Muscle layer of colon (tissue), 2 donors: ENCODE results near the gene NFIX.

ENCODE experiments used
- H3K27ac ChIP-seq: one replicate; pipeline ENCODE4 v1.7.0; 2013; ENCODE audit warnings: low read depth, mild to moderate bottlenecking, low read length, moderate library complexity
- H3K27me3 ChIP-seq, 2 donors: one replicate each; pipeline ENCODE4 v1.7.0; 2013; ENCODE audit warnings: low read length in 2 of 2, mild to moderate bottlenecking in 2 of 2; ENCODE audit not compliant: insufficient read depth in 2 of 2, control insufficient read depth in 1 of 2
- H3K36me3 ChIP-seq: one replicate; pipeline ENCODE4 v1.7.0; 2013; ENCODE audit warnings: mild to moderate bottlenecking, low read length; ENCODE audit not compliant: insufficient read depth
- H3K4me1 ChIP-seq: one replicate; pipeline ENCODE4 v1.7.0; 2013; ENCODE audit warnings: mild to moderate bottlenecking, low read length; ENCODE audit not compliant: insufficient read depth
- H3K4me3 ChIP-seq, 2 donors: one replicate each; pipeline ENCODE4 v1.7.0; 2013; ENCODE audit warnings: low read length in 2 of 2, low read depth in 1 of 2, mild to moderate bottlenecking in 1 of 2, moderate library complexity in 1 of 2
- H3K9ac ChIP-seq: one replicate; pipeline ENCODE4 v1.7.0; 2013; ENCODE audit warnings: low read length
- H3K9me3 ChIP-seq: one replicate; pipeline ENCODE4 v1.7.0; 2013; ENCODE audit warnings: mild to moderate bottlenecking, low read length
- donor health status: abdominal sarcoma.
- donor health status: Adenocarcinoma of cecum.

The NFIX gene

GRCh38 chr19:13038306-13039210 is 43.3 kb downstream of the NFIX start:
- H3K27ac ChIP-seq = peak overlapping the region; percentile 85
- H3K9ac ChIP-seq = peak overlapping the region; percentile 40
- no peaks in the 10 kb centered on the region for H3K27me3 ChIP-seq
- no peaks in the 10 kb centered on the region for H3K9me3 ChIP-seq
- no peaks in the 10 kb centered on the region for H3K36me3 ChIP-seq
- H3K4me3 ChIP-seq = no peak overlapping the region
- H3K4me1 ChIP-seq = peaks cover 91% of the 10 kb centered on the region

DNA sequence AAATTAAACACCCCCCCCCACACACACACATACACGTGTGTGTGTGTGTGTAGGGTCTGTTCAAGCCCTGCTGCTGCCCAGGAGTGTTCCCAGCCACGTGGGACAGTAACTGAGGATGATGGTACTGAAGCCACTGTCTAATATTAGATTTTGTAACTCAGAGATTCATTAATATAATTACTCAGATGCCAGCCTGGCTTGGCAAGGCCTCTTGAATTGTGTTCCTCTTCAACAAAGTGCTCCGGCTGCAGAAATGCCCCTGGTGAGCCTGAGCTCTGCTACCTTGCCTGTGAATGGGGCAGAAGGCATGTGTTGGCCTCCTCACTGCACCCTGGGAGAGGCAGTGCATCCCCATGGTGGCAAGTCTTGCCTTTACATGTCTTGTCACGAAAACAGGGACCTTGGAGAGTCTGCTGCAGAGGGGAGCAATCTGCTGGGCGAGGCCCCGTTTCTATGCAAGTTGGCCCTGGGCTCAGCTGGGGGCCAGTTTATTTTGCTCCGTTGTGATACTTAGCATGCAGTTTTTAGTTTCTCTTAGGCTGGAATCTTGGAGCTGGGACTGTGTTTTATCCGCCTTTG is 44.0 kb downstream of the NFIX start:
- Histone ChIP-seq H3K4me1 (peaks cover 91% of the 10 kb centered on the region), H3K27me3 (no peaks in the 10 kb centered on the region), H3K4me3 (peak overlapping the region in 1 of 2 donors; percentile 14), H3K27ac (peak overlapping the region; percentile 85), H3K9ac (no peak overlapping the region), H3K9me3 (no peaks in the 10 kb centered on the region), H3K36me3 (no peaks in the 10 kb centered on the region)

- H3K9ac ChIP-seq = peak overlapping the region; percentile 34
- peak overlapping the region in 1 of 2 donors; percentile 35 for H3K4me3 ChIP-seq
Observed at GRCh38 chr19:13040232-13040947, 45.1 kb downstream of the NFIX start.

DNA sequence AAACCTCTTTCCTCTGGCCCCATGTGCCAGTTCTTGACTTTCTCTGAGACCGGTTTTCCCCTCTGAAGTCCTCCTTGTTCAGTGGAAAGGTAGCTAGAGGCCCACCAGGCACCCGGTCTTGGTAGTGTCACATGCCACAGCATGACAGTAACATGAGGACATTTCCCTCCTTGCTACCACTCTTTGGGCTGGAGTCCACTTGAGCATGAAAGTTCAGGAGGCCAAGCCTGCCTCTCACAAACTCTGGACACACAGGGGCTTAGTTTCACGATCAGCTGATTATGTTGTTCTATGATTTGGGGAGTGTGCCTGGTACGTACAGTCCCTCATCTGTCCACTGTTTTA is 45.6 kb downstream of the NFIX start:
- H3K27me3 ChIP-seq = no peaks in the 10 kb centered on the region
- H3K4me3 ChIP-seq = peak overlapping the region in 1 of 2 donors; percentile 35
- no peaks in the 10 kb centered on the region for H3K9me3 ChIP-seq
- peaks cover 91% of the 10 kb centered on the region for H3K4me1 ChIP-seq
- peak overlapping the region; percentile 85 for H3K27ac ChIP-seq
- H3K36me3 ChIP-seq = no peaks in the 10 kb centered on the region
- H3K9ac ChIP-seq = no peak overlapping the region

More at GRCh38 chr19:13040232-13040947, 45.1 kb downstream of the NFIX start:
- Histone ChIP-seq H3K36me3 (no peaks in the 10 kb centered on the region), H3K27ac (peak overlapping the region; percentile 85), H3K27me3 (no peaks in the 10 kb centered on the region), H3K9me3 (no peaks in the 10 kb centered on the region), H3K4me1 (peaks cover 91% of the 10 kb centered on the region)

- no peaks in the 10 kb centered on the region for H3K27me3 ChIP-seq
- no peaks in the 10 kb centered on the region for H3K36me3 ChIP-seq
- no peak overlapping the region for H3K9ac ChIP-seq
- no peak overlapping the region for H3K4me3 ChIP-seq
- no peaks in the 10 kb centered on the region for H3K9me3 ChIP-seq
- H3K4me1 ChIP-seq = peaks cover 91% of the 10 kb centered on the region
- no peak overlapping the region for H3K27ac ChIP-seq
Observed at GRCh38 chr19:13042443-13043130, 47.3 kb downstream of the NFIX start.

DNA sequence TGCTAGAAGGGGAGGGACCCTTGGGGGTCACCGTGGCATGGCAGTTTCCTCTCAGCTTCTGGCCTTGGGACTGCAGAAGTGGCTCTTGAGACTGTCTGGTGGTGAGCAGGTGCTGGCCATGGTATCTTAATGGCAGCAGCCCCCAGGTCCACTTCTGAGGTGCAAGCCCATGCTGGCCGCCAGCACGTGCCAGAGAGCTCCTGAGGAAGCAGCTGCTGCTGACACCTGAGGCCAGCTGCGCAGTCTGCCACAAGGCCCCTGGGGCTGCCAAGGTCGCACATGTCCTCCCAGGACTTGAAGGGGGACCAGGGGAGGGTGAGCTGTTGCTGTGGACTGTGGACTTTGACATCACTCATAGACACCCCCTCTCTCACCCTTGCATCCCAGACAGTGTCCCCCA is 48.0 kb downstream of the NFIX start:
- H3K9me3 ChIP-seq = no peaks in the 10 kb centered on the region
- no peaks in the 10 kb centered on the region for H3K27me3 ChIP-seq
- no peaks in the 10 kb centered on the region for H3K36me3 ChIP-seq
- no peak overlapping the region for H3K27ac ChIP-seq
- no peak overlapping the region for H3K4me3 ChIP-seq
- peaks cover 91% of the 10 kb centered on the region for H3K4me1 ChIP-seq
- no peak overlapping the region for H3K9ac ChIP-seq

DNA sequence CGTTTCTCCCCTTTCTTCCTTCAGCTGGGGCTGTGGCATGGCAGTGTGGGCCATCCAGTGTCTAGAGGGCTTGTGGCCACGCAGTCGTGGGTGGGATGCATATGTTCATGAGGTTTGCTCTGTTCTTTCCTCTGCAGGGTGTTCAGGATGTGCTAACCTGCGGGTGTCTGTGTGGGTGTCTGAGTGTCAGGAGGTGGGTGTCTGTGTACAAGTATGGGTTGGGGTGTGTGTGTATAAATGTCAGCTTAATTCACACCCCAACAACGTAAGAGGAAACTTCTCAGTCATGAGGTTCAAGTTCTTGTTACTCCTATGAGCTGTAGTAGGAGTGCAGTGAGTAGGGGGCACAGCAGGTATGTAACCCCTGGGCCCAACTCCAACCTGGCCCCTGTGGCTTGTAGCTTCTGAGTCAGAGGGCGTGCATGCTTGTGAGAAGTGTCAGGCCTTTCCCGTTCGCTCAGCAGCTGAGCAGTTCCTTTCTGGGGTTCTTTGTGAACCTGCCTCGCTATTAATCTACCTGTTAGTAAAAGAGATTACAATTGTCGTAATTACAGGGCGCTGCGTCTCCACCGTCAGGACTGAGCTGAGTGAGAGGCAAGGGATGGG is 49.1 kb downstream of the NFIX start:
- Histone ChIP-seq H3K27ac (no peak overlapping the region), H3K9me3 (no peaks in the 10 kb centered on the region), H3K9ac (no peak overlapping the region), H3K4me1 (peaks cover 80% of the 10 kb centered on the region), H3K36me3 (no peaks in the 10 kb centered on the region), H3K27me3 (no peaks in the 10 kb centered on the region), H3K4me3 (no peak overlapping the region)

DNA sequence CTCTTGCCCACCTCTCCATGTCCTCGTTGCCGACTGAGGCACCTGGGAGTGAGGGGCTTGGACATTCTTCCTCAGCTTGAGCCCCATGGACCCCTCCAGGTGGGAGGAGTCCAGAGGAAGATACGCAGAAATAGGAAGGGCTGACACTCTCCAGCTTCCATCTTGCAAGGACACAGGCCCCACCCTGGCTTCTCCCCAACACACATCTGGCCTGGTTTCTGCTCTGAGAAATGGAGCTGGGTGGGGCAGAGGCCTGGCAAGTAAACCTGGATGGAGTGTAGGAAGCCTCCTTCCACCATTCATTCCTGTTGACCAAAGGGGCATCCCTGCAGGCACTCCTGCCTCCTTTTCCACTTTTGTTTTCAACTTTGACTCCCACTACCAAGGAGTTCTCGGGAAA is 50.5 kb downstream of the NFIX start:
- no peak overlapping the region for H3K9ac ChIP-seq
- no peaks in the 10 kb centered on the region for H3K9me3 ChIP-seq
- no peak overlapping the region for H3K4me3 ChIP-seq
- H3K36me3 ChIP-seq = no peaks in the 10 kb centered on the region
- no peaks in the 10 kb centered on the region for H3K27me3 ChIP-seq
- no peak overlapping the region for H3K27ac ChIP-seq
- H3K4me1 ChIP-seq = peaks cover 77% of the 10 kb centered on the region

DNA sequence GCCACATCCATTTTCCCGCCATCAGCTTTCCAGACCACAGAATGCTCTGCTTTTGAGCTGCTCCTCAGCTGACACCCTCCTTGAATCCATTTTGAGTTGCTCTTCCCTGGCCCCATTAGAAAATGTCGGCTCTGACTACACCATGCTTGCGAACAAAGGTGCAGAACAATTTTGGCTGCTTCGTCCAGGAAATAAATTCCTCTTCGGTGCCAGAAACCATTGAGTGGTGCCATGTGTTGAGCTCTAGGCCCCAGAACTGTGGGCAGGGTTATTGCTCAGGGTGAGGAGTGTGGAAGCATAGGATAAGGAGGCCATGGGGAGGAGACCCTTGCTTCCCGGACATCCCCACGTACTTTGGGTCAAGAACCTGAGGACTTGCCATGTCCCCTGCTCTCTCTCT is 52.1 kb downstream of the NFIX start:
- H3K4me3 ChIP-seq = no peak overlapping the region
- H3K9me3 ChIP-seq = no peaks in the 10 kb centered on the region
- no peak overlapping the region for H3K27ac ChIP-seq
- H3K9ac ChIP-seq = no peak overlapping the region
- H3K4me1 ChIP-seq = peaks cover 85% of the 10 kb centered on the region
- H3K36me3 ChIP-seq = no peaks in the 10 kb centered on the region
- H3K27me3 ChIP-seq = no peaks in the 10 kb centered on the region

- peak overlapping the region; percentile 41 for H3K27ac ChIP-seq
- no peaks in the 10 kb centered on the region for H3K27me3 ChIP-seq
- H3K9me3 ChIP-seq = no peaks in the 10 kb centered on the region
- no peak overlapping the region for H3K4me3 ChIP-seq
- H3K36me3 ChIP-seq = no peaks in the 10 kb centered on the region
- no peak overlapping the region for H3K9ac ChIP-seq
- peaks cover 84% of the 10 kb centered on the region for H3K4me1 ChIP-seq
Observed at GRCh38 chr19:13050274-13050673, 55.0 kb downstream of the NFIX start.
